ENCODE measurements around the gene NBPF15.
"Not testable (repeated sequence)": the region's sequence is repeated elsewhere in the genome, so short reads cannot be mapped to it uniquely, and the experiment has no call there.

The NBPF15 gene

GRCh38 chr1:144461136-144461759 is at the start of gene NBPF15:
Gene NBPF15 (minus strand): TSS chr1:144461669. CDS start chr1:144440003, 21,666 bp downstream.
- peak; percentile 20 for DNase-seq

- DNase-seq = not testable (repeated sequence)
Observed at GRCh38 chr1:144496429-144496828, 35.0 kb upstream of the NBPF15 start.

GRCh38 chr1:144494130-144494529 is 32.7 kb upstream of the NBPF15 start:
- not testable (repeated sequence) for DNase-seq

GRCh38 chr1:144490394-144490793 is 28.9 kb upstream of the NBPF15 start:
- DNase-seq = not testable (repeated sequence)

- not testable (repeated sequence) for DNase-seq
Observed at GRCh38 chr1:144487002-144487401, 25.5 kb upstream of the NBPF15 start.

- DNase-seq = not testable (repeated sequence)
Observed at GRCh38 chr1:144485048-144485993, 23.9 kb upstream of the NBPF15 start.

- DNase-seq = not testable (repeated sequence)
Observed at GRCh38 chr1:144473897-144474296, 12.4 kb upstream of the NBPF15 start.

GRCh38 chr1:144471434-144471833 is 10.0 kb upstream of the NBPF15 start:
- not testable (repeated sequence) for DNase-seq

GRCh38 chr1:144461778-144462177 is 309 bp upstream of the NBPF15 start:
- not testable (repeated sequence) for DNase-seq

GRCh38 chr1:144460686-144461085 is 783 bp downstream of the NBPF15 start:
- DNase-seq = not testable (repeated sequence)

- not testable (repeated sequence) for DNase-seq
Observed at GRCh38 chr1:144442402-144442801, 19.1 kb downstream of the NBPF15 start.

GRCh38 chr1:144439737-144440136 is 21.7 kb downstream of the NBPF15 start:
- DNase-seq = not testable (repeated sequence)

GRCh38 chr1:144418891-144419694 is 42.4 kb downstream of the NBPF15 start:
- DNase-seq = peak; percentile 11

- DNase-seq = not testable (repeated sequence)
Observed at GRCh38 chr1:144413404-144414118, 47.9 kb downstream of the NBPF15 start.

GRCh38 chr1:144412491-144413403 is 48.7 kb downstream of the NBPF15 start:
- peak; percentile 91 for DNase-seq

GRCh38 chr1:144412068-144412471 is 49.4 kb downstream of the NBPF15 start:
- DNase-seq = peak; percentile 48

- DNase-seq = not testable (repeated sequence)
Observed at GRCh38 chr1:144402807-144403206, 58.7 kb downstream of the NBPF15 start.

GRCh38 chr1:144371651-144372050 is 89.8 kb downstream of the NBPF15 start:
- DNase-seq = not testable (repeated sequence)

Measured in NCI-H2171 (cell line).